NB4 (cell line): Measurements from ENCODE around the gene ADIPOQ.
"Not testable (repeated sequence)": the region's sequence is repeated elsewhere in the genome, so short reads cannot be mapped to it uniquely, and the experiment has no call there.

Experiments
- MYC ChIP-seq: IDR thresholded peaks from 2 replicates; pipeline ENCODE4 v1.6.1; 2011; ENCODE audit warnings: low read depth, low read length
- POLR2A ChIP-seq: IDR thresholded peaks from 2 replicates; pipeline ENCODE4 v1.6.1; 2011; ENCODE audit warnings: mild to moderate bottlenecking; ENCODE audit not compliant: insufficient read length; ENCODE audit errors: extremely low read depth
- TF ChIP-seq, protein P1 (sequence below): IDR thresholded peaks from 2 replicates; pipeline ENCODE4 v1.6.1; 2011; ENCODE audit warnings: low read depth, low read length
- TF ChIP-seq, protein P2 (sequence below): IDR thresholded peaks from one replicate; pipeline ENCODE4 v1.5.1; 2012; ENCODE audit warnings: low read depth, low read length

DNA sequence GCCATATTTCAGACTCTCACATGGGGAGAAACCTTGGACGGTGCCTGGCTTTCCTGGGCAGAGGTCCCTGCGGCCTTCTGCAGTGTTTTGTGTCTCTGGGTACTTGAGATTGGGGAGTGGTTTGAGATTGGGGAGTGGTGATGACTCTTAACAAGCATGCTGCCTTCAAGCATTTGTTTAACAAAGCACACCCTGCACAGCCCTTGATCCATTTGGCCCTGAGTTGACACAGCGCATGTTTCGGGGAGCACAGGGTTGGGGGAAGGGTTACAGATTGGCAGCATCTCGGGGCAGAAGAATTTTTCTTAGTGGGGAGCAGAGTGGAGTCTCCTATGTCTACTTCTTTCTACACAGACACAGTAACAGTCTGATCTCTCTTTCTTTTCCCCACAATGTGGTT is 23.6 kb downstream of the ADIPOQ start:
- TF ChIP-seq, protein P1, sequence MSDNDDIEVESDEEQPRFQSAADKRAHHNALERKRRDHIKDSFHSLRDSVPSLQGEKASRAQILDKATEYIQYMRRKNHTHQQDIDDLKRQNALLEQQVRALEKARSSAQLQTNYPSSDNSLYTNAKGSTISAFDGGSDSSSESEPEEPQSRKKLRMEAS, result not testable (repeated sequence)
- TF ChIP-seq, protein P2, sequence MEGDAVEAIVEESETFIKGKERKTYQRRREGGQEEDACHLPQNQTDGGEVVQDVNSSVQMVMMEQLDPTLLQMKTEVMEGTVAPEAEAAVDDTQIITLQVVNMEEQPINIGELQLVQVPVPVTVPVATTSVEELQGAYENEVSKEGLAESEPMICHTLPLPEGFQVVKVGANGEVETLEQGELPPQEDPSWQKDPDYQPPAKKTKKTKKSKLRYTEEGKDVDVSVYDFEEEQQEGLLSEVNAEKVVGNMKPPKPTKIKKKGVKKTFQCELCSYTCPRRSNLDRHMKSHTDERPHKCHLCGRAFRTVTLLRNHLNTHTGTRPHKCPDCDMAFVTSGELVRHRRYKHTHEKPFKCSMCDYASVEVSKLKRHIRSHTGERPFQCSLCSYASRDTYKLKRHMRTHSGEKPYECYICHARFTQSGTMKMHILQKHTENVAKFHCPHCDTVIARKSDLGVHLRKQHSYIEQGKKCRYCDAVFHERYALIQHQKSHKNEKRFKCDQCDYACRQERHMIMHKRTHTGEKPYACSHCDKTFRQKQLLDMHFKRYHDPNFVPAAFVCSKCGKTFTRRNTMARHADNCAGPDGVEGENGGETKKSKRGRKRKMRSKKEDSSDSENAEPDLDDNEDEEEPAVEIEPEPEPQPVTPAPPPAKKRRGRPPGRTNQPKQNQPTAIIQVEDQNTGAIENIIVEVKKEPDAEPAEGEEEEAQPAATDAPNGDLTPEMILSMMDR, result not testable (repeated sequence)
- not testable (repeated sequence) for TF ChIP-seq MYC, POLR2A
